ENCODE measurements around the gene PARVG. TPM values are rescaled to one million over a fixed set of nuclear protein-coding genes. Genes with fewer than 3 reads are reported as not detected.
A peak's percentile ranks its signal among the peaks of the same experiment; 100 is the strongest.

Gene PARVG
- total and polyA plus RNA-seq, 10 of the 15 experiments (the other 5 are each of a cell fraction or from before 2014, with no cell fraction given) = 6.3 to 123 (median 71.9) TPM

- TF ChIP-seq POLR2AphosphoS2 (IDR thresholded peaks at IDR 0.05; ENCODE audit: low read depth, low read length) (no peak), KAT2A (conservative IDR thresholded peaks at IDR 0.05; ENCODE audit: control insufficient read depth, low read depth, low read length) (no peak), BMI1 (IDR thresholded peaks at IDR 0.05; ENCODE audit: borderline replicate concordance) (no peak), MAX (IDR thresholded peaks at IDR 0.05; ENCODE audit: low read depth, low read length) (no peak), MXI1 (IDR thresholded peaks at IDR 0.05; ENCODE audit: low read depth, low read length) (peak; percentile 42; the same call in 1 of the 2 replicates), MYC (IDR thresholded peaks at IDR 0.05; ENCODE audit: insufficient read depth, insufficient read length, insufficient replicate concordance, low read length, severe bottlenecking) (no peak), ZNF217 (IDR thresholded peaks at IDR 0.05) (no peak), GABPA (IDR thresholded peaks at IDR 0.05; ENCODE audit: low read depth) (no peak)
These were observed 2.0 kb downstream of the PARVG start (continued) for GRCh38 chr22:44182588-44183286.

GRCh38 chr22:44183287-44183588 is 2.5 kb downstream of the PARVG start:
- DNase-seq (ENCODE audit: low read depth, low spot score) (no peak), FAIRE-seq (no peak), ATAC-seq (no peak)
- peaks cover 13% of the 10 kb centered on the region for H3K4me1 ChIP-seq (ENCODE audit: control insufficient read depth, insufficient read depth, low read length)
- no peak overlapping the region; the same call in 1 of the 2 replicates for H2AFZ ChIP-seq (ENCODE audit: control insufficient read depth, low read depth, low read length)
- in situ Hi-C loops (cut with MboI) (no loop called here), intact Hi-C loops (cut with micrococcal nuclease; ENCODE audit: unreplicated experiment) (no loop called here)
- no peaks in the 10 kb centered on the region for H4K20me1 ChIP-seq (ENCODE audit: control insufficient read depth, insufficient read depth)
- WGBS (ENCODE audit: insufficient coverage, insufficient replicate concordance, low lambda C conversion rate, missing lambda C conversion rate) = 95% methylated on average over 8 of the region's 8 CpGs
- SMC1A ChIA-PET (ENCODE audit: uncharacterized antibody, unreplicated experiment) = interaction anchor here (1.1 kb wide), 1 partner anchor 8 kb away, joined by 3 read pairs; no protein-coding TSS in a partner anchor
- H3K27ac ChIP-seq (ENCODE audit: control insufficient read depth, insufficient read depth) = no peak overlapping the region; the same call in 1 of the 2 replicates
- H3K9me3 ChIP-seq (replicated peaks; ENCODE audit: control insufficient read depth, insufficient read depth, low read length) = no peaks in the 10 kb centered on the region
- no TSS peak for BruUV-seq (replicated peaks)
- RAD21 ChIA-PET (ENCODE audit: unreplicated experiment) = interaction anchor here (1.0 to 3.1 kb wide), 3 partner anchors 9 to 102 kb away, joined by 3 to 14 read pairs (median 3); no protein-coding TSS in a partner anchor
- H3K4me2 ChIP-seq (ENCODE audit: control insufficient read depth, insufficient read depth) = peak overlapping the region; percentile 79
- POLR2A ChIA-PET = interaction anchor here (0.6 kb wide), 1 partner anchor 1232 kb away, joined by 4 read pairs; no protein-coding TSS in a partner anchor
- H3K4me3 ChIP-seq = peak overlapping the region; percentile 79; the same call in 1 of the 2 replicates
- CTCF ChIA-PET = interaction anchor here (0.6 to 1.4 kb wide), 2 partner anchors 161 to 189 kb away, joined by 4 to 6 read pairs; no protein-coding TSS in a partner anchor
- TF ChIP-seq CHD1 (IDR thresholded peaks at IDR 0.05; ENCODE audit: low read depth, low read length) = no peak
- TF ChIP-seq MTA3 (IDR thresholded peaks at IDR 0.05; ENCODE audit: borderline replicate concordance, low read length) = no peak
- TF ChIP-seq NR2F1 (conservative IDR thresholded peaks at IDR 0.05) = no peak
- H3K79me2 ChIP-seq (ENCODE audit: control insufficient read depth, insufficient read depth, low read length) = peaks cover 11% of the 10 kb centered on the region
- H3K36me3 ChIP-seq (ENCODE audit: control insufficient read depth in 2 of 2, insufficient read depth in 2 of 2, low read length in 1 of 2) = peaks cover 0 to 2% of the 10 kb centered on the region in 2 experiments; a peak in 1 of 4 replicates
- H3K27me3 ChIP-seq (replicated peaks in 1 of 2; ENCODE audit: control insufficient read depth in 2 of 2, insufficient read depth in 2 of 2, low read length in 1 of 2) = no peaks in the 10 kb centered on the region
- peak overlapping the region; percentile 93; the same call in 1 of the 2 replicates for H3K9ac ChIP-seq (ENCODE audit: control insufficient read depth, insufficient read depth, low read length)

Measured in GM12878 (cell line).